Smooth muscle cell (in vitro differentiated cells): Measurements from ENCODE around the gene NUMB. TPM values are rescaled to one million over a fixed set of nuclear protein-coding genes. Genes with fewer than 3 reads are reported as not detected.
A peak's percentile ranks its signal among the peaks of the same experiment; 100 is the strongest.

ENCODE experiments used
- DNase-seq: peaks from one replicate; lab custom pipeline; 2025; ENCODE audit not compliant: unreplicated experiment; lab: John Stamatoyannopoulos, UW
- H2AFZ ChIP-seq: fragments of 200-600 bp; sonication (generic); 2 replicates; pipeline ENCODE4 v1.6.0; 2016; ENCODE audit warnings: antibody characterized with exemption, low read depth, mild to moderate bottlenecking
- H3F3A ChIP-seq: fragments of 200-600 bp; sonication (generic); 2 replicates; pipeline ENCODE4 v1.6.0; 2017; ENCODE audit warnings: antibody characterized with exemption, low read depth
- H3K27ac ChIP-seq: fragments of 200-600 bp; sonication (generic); 2 replicates; pipeline ENCODE4 v1.5.1; 2016; ENCODE audit warnings: low read depth, mild to moderate bottlenecking
- H3K27me3 ChIP-seq: fragments of 200-600 bp; sonication (generic); 2 replicates; pipeline ENCODE4 v1.6.1; 2016; ENCODE audit warnings: low read depth, mild to moderate bottlenecking
- H3K36me3 ChIP-seq: fragments of 200-600 bp; sonication (generic); 2 replicates; pipeline ENCODE4 v1.5.1; 2016; ENCODE audit warnings: low read depth
- H3K4me1 ChIP-seq: fragments of 200-600 bp; sonication (generic); 2 replicates; pipeline ENCODE4 v1.5.1; 2016; ENCODE audit warnings: low read depth
- H3K4me2 ChIP-seq: fragments of 200-600 bp; sonication (generic); 2 replicates; pipeline ENCODE4 v1.6.0; 2016; ENCODE audit warnings: mild to moderate bottlenecking
- H3K4me3 ChIP-seq: fragments of 200-600 bp; sonication (generic); 2 replicates; pipeline ENCODE4 v1.5.1; 2016; ENCODE audit warnings: mild to moderate bottlenecking
- H3K79me2 ChIP-seq: fragments of 200-600 bp; sonication (generic); 2 replicates; pipeline ENCODE4 v1.6.0; 2016; ENCODE audit warnings: low read depth, mild to moderate bottlenecking
- H3K9ac ChIP-seq: fragments of 200-600 bp; sonication (generic); 2 replicates; pipeline ENCODE4 v1.6.0; 2016; ENCODE audit warnings: low read depth
- H3K9me3 ChIP-seq: fragments of 200-600 bp; sonication (generic); replicated peaks from 2 replicates; pipeline ENCODE4 v1.5.1; 2016; ENCODE audit warnings: low read depth
- H4K20me1 ChIP-seq: fragments of 200-600 bp; sonication (generic); 2 replicates; pipeline ENCODE4 v1.6.0; 2016; ENCODE audit warnings: low read depth
- CTCF ChIP-seq: fragments of 200-600 bp; sonication (generic); IDR thresholded peaks from 2 replicates; pipeline ENCODE4 v1.5.1; 2017; ENCODE audit warnings: borderline replicate concordance, mild to moderate bottlenecking, antibody characterized with exemption; ENCODE audit not compliant: insufficient read depth, poor library complexity, severe bottlenecking
- WGBS: methylation state at CpG from one replicate; pipeline ENCODE4 v1.1.7; 2016; ENCODE audit warnings: low lambda C conversion rate; 5-methylcytosine and 5-hydroxymethylcytosine counted together
- polyA plus RNA-seq: library from polyadenylated mRNA; unstranded; fragments of >200 nt; fragmentation: Nextera tagmentation; extraction: Ambion mirVana; gene quantifications from 2 replicates; pipeline ENCODE4 v1.2.1, GENCODE V29; 2016
- total RNA-seq: library from RNA; depleted of rRNA; stranded (reverse); fragments of >200 nt; gene quantifications from 2 replicates; pipeline ENCODE4 v1.2.3, GENCODE V29; 2014

The NUMB gene
- total and polyA plus RNA-seq, 2 experiments from 2014 or later: 34.5 to 57.4 TPM

- Histone ChIP-seq H4K20me1 (peaks cover 100% of the 10 kb centered on the region), H3K9me3 (no peaks in the 10 kb centered on the region)
- 87% methylated on average over 2 of the region's 2 CpGs for WGBS
Observed at GRCh38 chr14:73438993-73439392, 19.4 kb downstream of the NUMB start.

DNA sequence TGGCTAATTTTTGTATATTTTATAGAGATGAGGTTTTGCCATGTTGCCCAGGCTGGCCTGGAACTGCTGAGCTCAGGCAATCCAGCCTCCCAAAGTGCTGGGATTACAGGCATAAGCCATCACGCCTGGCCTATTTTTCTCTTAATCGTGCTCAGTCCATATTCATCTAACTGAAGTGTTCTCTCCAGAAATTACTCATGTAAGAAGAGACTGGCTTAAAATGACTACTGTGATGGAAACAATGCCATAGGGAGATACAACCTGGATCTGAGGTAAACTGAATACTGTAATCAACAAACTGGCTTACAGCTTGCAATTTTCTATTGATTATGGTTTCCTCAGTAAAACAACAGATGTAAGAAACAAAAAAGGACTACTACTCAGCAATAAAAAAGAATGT is 21.1 kb downstream of the NUMB start:
- Histone ChIP-seq H3K79me2 (peaks cover 100% of the 10 kb centered on the region), H3K4me1 (peaks cover 6% of the 10 kb centered on the region), H3K27ac (no peak overlapping the region), H4K20me1 (peaks cover 100% of the 10 kb centered on the region), H3K9ac (no peak overlapping the region), H2AFZ (no peak overlapping the region), H3K27me3 (no peaks in the 10 kb centered on the region), H3F3A (no peaks in the 10 kb centered on the region), H3K4me2 (no peak overlapping the region), H3K4me3 (no peak overlapping the region), H3K36me3 (no peaks in the 10 kb centered on the region), H3K9me3 (no peaks in the 10 kb centered on the region)
- no peak for DNase-seq
- no peak for TF ChIP-seq CTCF
- 95% methylated on average over 2 of the region's 2 CpGs for WGBS

More at GRCh38 chr14:73438993-73439392, 19.4 kb downstream of the NUMB start:
- Histone ChIP-seq H3K27me3 (no peaks in the 10 kb centered on the region), H3K4me1 (peaks cover 6% of the 10 kb centered on the region), H3K36me3 (no peaks in the 10 kb centered on the region), H3K4me3 (no peak overlapping the region), H3K79me2 (peaks cover 100% of the 10 kb centered on the region), H3K9ac (no peak overlapping the region), H3K27ac (no peak overlapping the region), H3F3A (no peaks in the 10 kb centered on the region), H2AFZ (no peak overlapping the region), H3K4me2 (no peak overlapping the region)
- no peak for DNase-seq
- no peak for TF ChIP-seq CTCF

GRCh38 chr14:73432124-73432523 is 26.2 kb downstream of the NUMB start:
- Histone ChIP-seq H2AFZ (no peak overlapping the region), H3K36me3 (no peaks in the 10 kb centered on the region), H3K4me1 (no peaks in the 10 kb centered on the region), H3K79me2 (peaks cover 97% of the 10 kb centered on the region), H3F3A (peaks cover 9% of the 10 kb centered on the region), H4K20me1 (peaks cover 100% of the 10 kb centered on the region), H3K9me3 (no peaks in the 10 kb centered on the region), H3K27ac (no peak overlapping the region), H3K4me2 (no peak overlapping the region), H3K4me3 (no peak overlapping the region), H3K9ac (no peak overlapping the region), H3K27me3 (no peaks in the 10 kb centered on the region)
- 98% methylated on average over 3 of the region's 3 CpGs for WGBS
- no peak for DNase-seq
- no peak for TF ChIP-seq CTCF

DNA sequence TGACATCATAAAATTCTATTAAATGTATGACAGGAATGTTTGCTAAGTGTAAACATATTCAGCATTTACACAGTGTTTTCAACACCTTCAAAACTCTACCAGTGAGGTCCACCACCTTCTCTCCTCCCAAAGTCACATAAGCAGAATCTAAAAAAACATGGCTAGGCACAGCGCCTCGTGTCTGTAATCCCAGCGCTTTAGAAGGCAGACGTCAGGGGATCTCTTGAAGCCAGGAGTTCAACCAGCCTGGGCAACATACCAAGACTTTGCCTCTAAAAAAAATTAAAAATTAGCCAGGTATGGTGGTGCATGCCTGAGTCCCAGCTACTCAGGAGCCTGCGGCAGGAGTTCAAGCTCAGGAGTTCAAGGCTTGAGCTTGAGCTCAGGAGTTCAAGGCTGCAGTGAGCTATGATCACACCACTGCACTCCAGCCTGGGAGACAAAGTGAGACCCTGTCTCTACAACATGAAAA is 30.0 kb downstream of the NUMB start:
- no peak for DNase-seq
- Histone ChIP-seq H3K9me3 (no peaks in the 10 kb centered on the region), H3K27me3 (no peaks in the 10 kb centered on the region), H3F3A (peaks cover 21% of the 10 kb centered on the region), H3K27ac (peak overlapping the region; percentile 55), H3K4me1 (no peaks in the 10 kb centered on the region), H3K9ac (no peak overlapping the region), H3K4me3 (no peak overlapping the region), H3K79me2 (peaks cover 96% of the 10 kb centered on the region), H4K20me1 (peaks cover 100% of the 10 kb centered on the region), H3K36me3 (no peaks in the 10 kb centered on the region), H3K4me2 (peak overlapping the region; percentile 7), H2AFZ (no peak overlapping the region)
- 77% methylated on average over 5 of the region's 5 CpGs for WGBS
- TF ChIP-seq CTCF: no peak
